ENCODE results near the gene SLC12A4. TPM values are rescaled to one million over a fixed set of nuclear protein-coding genes. Genes with fewer than 3 reads are reported as not detected.
A peak's percentile ranks its signal among the peaks of the same experiment; 100 is the strongest.

The SLC12A4 gene
- total and polyA plus RNA-seq, 2 experiments from 2014 or later, result 19.9 to 53.0 TPM

DNA sequence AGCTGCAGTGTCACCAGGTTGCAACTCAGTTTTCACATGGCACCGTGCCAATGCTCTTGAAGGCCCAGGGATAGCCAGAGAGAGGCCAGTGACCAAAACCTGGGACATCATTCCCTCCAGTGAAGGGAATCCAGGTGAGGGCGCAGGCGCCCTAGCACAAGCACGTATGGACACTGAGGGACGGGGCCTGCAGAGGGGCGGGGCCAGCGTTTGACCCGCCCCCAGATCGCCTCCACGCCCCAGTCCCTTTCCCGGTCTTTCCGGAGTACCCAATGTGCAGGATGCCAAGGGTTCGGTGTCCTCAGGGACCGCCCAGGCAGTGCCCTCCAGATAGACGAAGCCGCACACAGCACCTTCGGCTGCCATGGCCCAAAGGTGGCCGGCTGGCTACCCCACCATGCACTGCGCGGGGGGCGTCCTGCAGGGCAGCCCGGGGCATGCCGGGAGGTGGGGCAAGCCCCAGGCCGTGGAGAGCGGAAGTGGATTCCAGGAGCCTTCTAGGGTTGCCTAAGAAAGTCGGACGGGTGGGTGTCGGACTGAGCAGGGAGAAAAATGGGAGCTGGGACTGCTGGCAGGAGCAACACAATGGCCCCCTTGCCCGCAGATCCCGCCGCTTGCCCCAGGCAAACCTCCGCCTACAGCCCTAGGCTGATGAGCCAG, 4.6 kb downstream of the SLC12A4 start:
- peaks cover 26% of the 10 kb centered on the region for H4K20me1 ChIP-seq (replicated peaks; ENCODE audit: insufficient read depth)
- ATAC-seq, result peak; percentile 68
- H3K9me2 ChIP-seq (ENCODE audit: insufficient read depth), result no peaks in the 10 kb centered on the region
- Mint-ChIP-seq H3K36me3 (ENCODE audit: low read depth) (peaks cover 23% of the 10 kb centered on the region), H3K27me3 (ENCODE audit: insufficient read depth, low read depth, poor library complexity) (peaks cover 12% of the 10 kb centered on the region), H3K27ac (no peak overlapping the region), H3K4me3 (peak overlapping the region; percentile 52; the same call in 2 of the 3 replicates), H3K4me1 (peaks cover 37% of the 10 kb centered on the region), H3K9me3 (no peaks in the 10 kb centered on the region; the same call in 2 of the 3 replicates)
- H3K4me3 ChIP-seq, result no peak overlapping the region
- peak; percentile 75 for DNase-seq (ENCODE audit: low spot score)
- H3K27me3 ChIP-seq (ENCODE audit: insufficient read depth), result no peaks in the 10 kb centered on the region
- H3F3A ChIP-seq (replicated peaks; ENCODE audit: low read depth), result 0 out of 2 replicates have a peak, but pooled peaks cover 16% of the 10 kb centered on the region
- H3K79me2 ChIP-seq (replicated peaks; ENCODE audit: insufficient read depth), result peaks cover 42% of the 10 kb centered on the region
- peaks cover 4% of the 10 kb centered on the region for H3K36me3 ChIP-seq (ENCODE audit: insufficient read depth)
- H3K4me1 ChIP-seq (ENCODE audit: insufficient read depth), result peaks cover 38% of the 10 kb centered on the region
- 0 out of 2 replicates have a peak overlapping the region, but pooled peaks have one; percentile 3 for H3K27ac ChIP-seq (ENCODE audit: low read depth)
- H2AFZ ChIP-seq, result no peak overlapping the region
- TF ChIP-seq ZNF331 (CRISPR knock-in tag; IDR thresholded peaks at IDR 0.05; ENCODE audit: low read depth) (no peak), NANOG (IDR thresholded peaks at IDR 0.05; ENCODE audit: borderline replicate concordance) (no peak), JUNB (IDR thresholded peaks at IDR 0.05; ENCODE audit: unreplicated experiment) (no peak), POLR2AphosphoS5 (IDR thresholded peaks at IDR 0.05; ENCODE audit: low read depth) (0 out of 2 replicates have a peak, but pooled peaks have one; percentile 32), EZH2 (IDR thresholded peaks at IDR 0.05; ENCODE audit: low read depth, unreplicated experiment) (no peak), CTCF (conservative IDR thresholded peaks at IDR 0.05; ENCODE audit: low read depth in 2 of 2) (peak in 1 of 2 experiments; percentile 69; a peak in 3 of 4 replicates)
- TF ChIP-seq, protein P1, sequence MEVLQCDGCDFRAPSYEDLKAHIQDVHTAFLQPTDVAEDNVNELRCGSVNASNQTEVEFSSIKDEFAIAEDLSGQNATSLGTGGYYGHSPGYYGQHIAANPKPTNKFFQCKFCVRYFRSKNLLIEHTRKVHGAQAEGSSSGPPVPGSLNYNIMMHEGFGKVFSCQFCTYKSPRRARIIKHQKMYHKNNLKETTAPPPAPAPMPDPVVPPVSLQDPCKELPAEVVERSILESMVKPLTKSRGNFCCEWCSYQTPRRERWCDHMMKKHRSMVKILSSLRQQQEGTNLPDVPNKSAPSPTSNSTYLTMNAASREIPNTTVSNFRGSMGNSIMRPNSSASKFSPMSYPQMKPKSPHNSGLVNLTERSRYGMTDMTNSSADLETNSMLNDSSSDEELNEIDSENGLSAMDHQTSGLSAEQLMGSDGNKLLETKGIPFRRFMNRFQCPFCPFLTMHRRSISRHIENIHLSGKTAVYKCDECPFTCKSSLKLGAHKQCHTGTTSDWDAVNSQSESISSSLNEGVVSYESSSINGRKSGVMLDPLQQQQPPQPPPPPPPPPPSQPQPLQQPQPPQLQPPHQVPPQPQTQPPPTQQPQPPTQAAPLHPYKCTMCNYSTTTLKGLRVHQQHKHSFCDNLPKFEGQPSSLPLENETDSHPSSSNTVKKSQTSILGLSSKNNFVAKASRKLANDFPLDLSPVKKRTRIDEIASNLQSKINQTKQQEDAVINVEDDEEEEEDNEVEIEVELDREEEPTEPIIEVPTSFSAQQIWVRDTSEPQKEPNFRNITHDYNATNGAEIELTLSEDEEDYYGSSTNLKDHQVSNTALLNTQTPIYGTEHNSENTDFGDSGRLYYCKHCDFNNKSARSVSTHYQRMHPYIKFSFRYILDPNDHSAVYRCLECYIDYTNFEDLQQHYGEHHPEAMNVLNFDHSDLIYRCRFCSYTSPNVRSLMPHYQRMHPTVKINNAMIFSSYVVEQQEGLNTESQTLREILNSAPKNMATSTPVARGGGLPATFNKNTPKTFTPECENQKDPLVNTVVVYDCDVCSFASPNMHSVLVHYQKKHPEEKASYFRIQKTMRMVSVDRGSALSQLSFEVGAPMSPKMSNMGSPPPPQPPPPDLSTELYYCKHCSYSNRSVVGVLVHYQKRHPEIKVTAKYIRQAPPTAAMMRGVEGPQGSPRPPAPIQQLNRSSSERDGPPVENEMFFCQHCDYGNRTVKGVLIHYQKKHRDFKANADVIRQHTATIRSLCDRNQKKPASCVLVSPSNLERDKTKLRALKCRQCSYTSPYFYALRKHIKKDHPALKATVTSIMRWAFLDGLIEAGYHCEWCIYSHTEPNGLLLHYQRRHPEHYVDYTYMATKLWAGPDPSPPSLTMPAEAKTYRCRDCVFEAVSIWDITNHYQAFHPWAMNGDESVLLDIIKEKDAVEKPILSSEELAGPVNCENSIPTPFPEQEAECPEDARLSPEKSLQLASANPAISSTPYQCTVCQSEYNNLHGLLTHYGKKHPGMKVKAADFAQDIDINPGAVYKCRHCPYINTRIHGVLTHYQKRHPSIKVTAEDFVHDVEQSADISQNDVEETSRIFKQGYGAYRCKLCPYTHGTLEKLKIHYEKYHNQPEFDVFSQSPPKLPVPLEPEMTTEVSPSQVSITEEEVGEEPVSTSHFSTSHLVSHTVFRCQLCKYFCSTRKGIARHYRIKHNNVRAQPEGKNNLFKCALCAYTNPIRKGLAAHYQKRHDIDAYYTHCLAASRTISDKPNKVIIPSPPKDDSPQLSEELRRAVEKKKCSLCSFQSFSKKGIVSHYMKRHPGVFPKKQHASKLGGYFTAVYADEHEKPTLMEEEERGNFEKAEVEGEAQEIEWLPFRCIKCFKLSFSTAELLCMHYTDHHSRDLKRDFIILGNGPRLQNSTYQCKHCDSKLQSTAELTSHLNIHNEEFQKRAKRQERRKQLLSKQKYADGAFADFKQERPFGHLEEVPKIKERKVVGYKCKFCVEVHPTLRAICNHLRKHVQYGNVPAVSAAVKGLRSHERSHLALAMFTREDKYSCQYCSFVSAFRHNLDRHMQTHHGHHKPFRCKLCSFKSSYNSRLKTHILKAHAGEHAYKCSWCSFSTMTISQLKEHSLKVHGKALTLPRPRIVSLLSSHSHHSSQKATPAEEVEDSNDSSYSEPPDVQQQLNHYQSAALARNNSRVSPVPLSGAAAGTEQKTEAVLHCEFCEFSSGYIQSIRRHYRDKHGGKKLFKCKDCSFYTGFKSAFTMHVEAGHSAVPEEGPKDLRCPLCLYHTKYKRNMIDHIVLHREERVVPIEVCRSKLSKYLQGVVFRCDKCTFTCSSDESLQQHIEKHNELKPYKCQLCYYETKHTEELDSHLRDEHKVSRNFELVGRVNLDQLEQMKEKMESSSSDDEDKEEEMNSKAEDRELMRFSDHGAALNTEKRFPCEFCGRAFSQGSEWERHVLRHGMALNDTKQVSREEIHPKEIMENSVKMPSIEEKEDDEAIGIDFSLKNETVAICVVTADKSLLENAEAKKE (CRISPR knock-in tag; IDR thresholded peaks at IDR 0.05), result no peak
- TF ChIP-seq, protein P2, sequence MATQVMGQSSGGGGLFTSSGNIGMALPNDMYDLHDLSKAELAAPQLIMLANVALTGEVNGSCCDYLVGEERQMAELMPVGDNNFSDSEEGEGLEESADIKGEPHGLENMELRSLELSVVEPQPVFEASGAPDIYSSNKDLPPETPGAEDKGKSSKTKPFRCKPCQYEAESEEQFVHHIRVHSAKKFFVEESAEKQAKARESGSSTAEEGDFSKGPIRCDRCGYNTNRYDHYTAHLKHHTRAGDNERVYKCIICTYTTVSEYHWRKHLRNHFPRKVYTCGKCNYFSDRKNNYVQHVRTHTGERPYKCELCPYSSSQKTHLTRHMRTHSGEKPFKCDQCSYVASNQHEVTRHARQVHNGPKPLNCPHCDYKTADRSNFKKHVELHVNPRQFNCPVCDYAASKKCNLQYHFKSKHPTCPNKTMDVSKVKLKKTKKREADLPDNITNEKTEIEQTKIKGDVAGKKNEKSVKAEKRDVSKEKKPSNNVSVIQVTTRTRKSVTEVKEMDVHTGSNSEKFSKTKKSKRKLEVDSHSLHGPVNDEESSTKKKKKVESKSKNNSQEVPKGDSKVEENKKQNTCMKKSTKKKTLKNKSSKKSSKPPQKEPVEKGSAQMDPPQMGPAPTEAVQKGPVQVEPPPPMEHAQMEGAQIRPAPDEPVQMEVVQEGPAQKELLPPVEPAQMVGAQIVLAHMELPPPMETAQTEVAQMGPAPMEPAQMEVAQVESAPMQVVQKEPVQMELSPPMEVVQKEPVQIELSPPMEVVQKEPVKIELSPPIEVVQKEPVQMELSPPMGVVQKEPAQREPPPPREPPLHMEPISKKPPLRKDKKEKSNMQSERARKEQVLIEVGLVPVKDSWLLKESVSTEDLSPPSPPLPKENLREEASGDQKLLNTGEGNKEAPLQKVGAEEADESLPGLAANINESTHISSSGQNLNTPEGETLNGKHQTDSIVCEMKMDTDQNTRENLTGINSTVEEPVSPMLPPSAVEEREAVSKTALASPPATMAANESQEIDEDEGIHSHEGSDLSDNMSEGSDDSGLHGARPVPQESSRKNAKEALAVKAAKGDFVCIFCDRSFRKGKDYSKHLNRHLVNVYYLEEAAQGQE (IDR thresholded peaks at IDR 0.05; ENCODE audit: unreplicated experiment), result no peak
- peak overlapping the region; percentile 66 for H3K4me2 ChIP-seq
